Esophagus squamous epithelium (tissue), 5 donors: ENCODE results near the gene LSG1. TPM values are rescaled to one million over a fixed set of nuclear protein-coding genes. Genes with fewer than 3 reads are reported as not detected.

Source experiments
- DNase-seq: peaks from one replicate; lab custom pipeline; 2025; lab: John Stamatoyannopoulos, UW
- H3K27ac ChIP-seq, 4 donors: fragments of 200-600 bp; sonication (generic); one replicate each; pipeline ENCODE4 v1.5.1; 2016 to 2019; ENCODE audit warnings: mild to moderate bottlenecking in 1 of 4
- H3K27me3 ChIP-seq, 4 donors: fragments of 200-600 bp; sonication (generic); 1 replicate in 3 of 4; 2 replicates in 1 of 4; pipeline versions ENCODE4 v1.5.1 to v1.6.0; 2017 to 2021; ENCODE audit warnings: antibody characterized with exemption in 1 of 4
- H3K36me3 ChIP-seq, 3 donors: fragments of 200-600 bp; sonication (generic); one replicate each; pipeline ENCODE4 v1.5.1; 2016 to 2019
- H3K4me1 ChIP-seq, 3 donors: fragments of 200-600 bp; sonication (generic); one replicate each; pipeline ENCODE4 v1.5.1; 2017 to 2019
- H3K4me3 ChIP-seq, 4 donors: fragments of 200-600 bp; sonication (generic); 1 replicate in 3 of 4; 2 replicates in 1 of 4; pipeline ENCODE4 v1.5.1; 2016 to 2019; ENCODE audit warnings: mild to moderate bottlenecking in 2 of 4, moderate library complexity in 1 of 4
- H3K9me3 ChIP-seq, 3 donors: fragments of 200-600 bp; sonication (generic); one replicate each; pipeline ENCODE4 v1.5.1; 2016 to 2019
- CTCF ChIP-seq, 6 experiments: fragments of 450-650 bp in 4 of 6; fragments of 200-600 bp in 2 of 6; sonication (generic) in 2 of 6; IDR thresholded peaks; one replicate each; pipeline ENCODE4 v1.5.1; 2016 to 2019; ENCODE audit warnings: antibody characterized with exemption in 6 of 6, mild to moderate bottlenecking in 4 of 6, moderate library complexity in 4 of 6
- POLR2A ChIP-seq, 4 donors: fragments of 450-650 bp; IDR thresholded peaks; one replicate each; pipeline ENCODE4 v1.6.1; 2017; ENCODE audit warnings: antibody characterized with exemption in 4 of 4, mild to moderate bottlenecking in 4 of 4, moderate library complexity in 3 of 4
- WGBS, 2 donors: methylation state at CpG; one replicate each; pipeline ENCODE4 v1.1.5; 2018; 5-methylcytosine and 5-hydroxymethylcytosine counted together
- intact Hi-C: fragments of 100-400 bp; cut with DNase I; formaldehyde crosslinking; loops from one replicate; pipeline ENCODE4 v1.15.0; 2022
- total RNA-seq, 4 donors: library from RNA; depleted of rRNA; stranded (reverse); fragments of >200 nt; gene quantifications; one replicate each; pipeline ENCODE4 v1.1.0, GENCODE V29; 2016
- donor health status: DM: yes; HTN: yes; CAD: no.

LSG1 gene
- total RNA-seq, 4 donors from 2014 or later: 25.6 to 42.0 (median 30.4) TPM

GRCh38 chr3:194617143-194617671 lies 54.8 kb downstream of the LSG1 start:
- no peaks in the 10 kb centered on the region for H3K4me1 ChIP-seq
- DNase-seq: no peak
- 91 to 95% methylated on average over 10 to 12 of the region's 14 CpGs for WGBS, 2 donors
- no peaks in the 10 kb centered on the region for H3K27me3 ChIP-seq
- no peaks in the 10 kb centered on the region for H3K9me3 ChIP-seq
- H3K4me3 ChIP-seq: no peak overlapping the region
- no peak overlapping the region for H3K27ac ChIP-seq
- TF ChIP-seq CTCF (IDR thresholded peaks at IDR 0.05) (no peak), POLR2A (IDR thresholded peaks at IDR 0.05) (no peak)
- peaks cover 0 to 15% (median 0%) of the 10 kb centered on the region in 3 donors for H3K36me3 ChIP-seq
- intact Hi-C loops: no loop called here

- DNase-seq: no peak
- H3K9me3 ChIP-seq: no peaks in the 10 kb centered on the region
- TF ChIP-seq POLR2A (IDR thresholded peaks at IDR 0.05) (no peak), CTCF (IDR thresholded peaks at IDR 0.05) (no peak)
- intact Hi-C loops: no loop called here
- H3K36me3 ChIP-seq: peaks cover 0 to 15% (median 0%) of the 10 kb centered on the region in 3 donors
- H3K27me3 ChIP-seq: no peaks in the 10 kb centered on the region
- 89 to 90% methylated on average over 10 to 11 of the region's 11 CpGs for WGBS, 2 donors
- no peaks in the 10 kb centered on the region for H3K4me1 ChIP-seq
- H3K4me3 ChIP-seq: no peak overlapping the region
- no peak overlapping the region for H3K27ac ChIP-seq
Observed at GRCh38 chr3:194615226-194615625, 56.8 kb downstream of the LSG1 start.

GRCh38 chr3:194612221-194612620 lies 59.8 kb downstream of the LSG1 start:
- H3K36me3 ChIP-seq: peaks cover 0 to 22% (median 0%) of the 10 kb centered on the region in 3 donors
- no peaks in the 10 kb centered on the region for H3K9me3 ChIP-seq
- intact Hi-C loops: no loop called here
- H3K4me1 ChIP-seq: no peaks in the 10 kb centered on the region
- no peak overlapping the region for H3K4me3 ChIP-seq
- no peak for DNase-seq
- 67 to 71% methylated on average over 8 of the region's 8 CpGs for WGBS, 2 donors
- TF ChIP-seq POLR2A (IDR thresholded peaks at IDR 0.05): no peak
- no peak for TF ChIP-seq CTCF (IDR thresholded peaks at IDR 0.05)
- H3K27me3 ChIP-seq: no peaks in the 10 kb centered on the region
- no peak overlapping the region for H3K27ac ChIP-seq

- H3K4me3 ChIP-seq: no peak overlapping the region
- DNase-seq: no peak
- no peak overlapping the region for H3K27ac ChIP-seq
- H3K36me3 ChIP-seq: peaks cover 0 to 17% (median 0%) of the 10 kb centered on the region in 3 donors
- WGBS, 2 donors: 81 to 92% methylated on average over 3 of the region's 3 CpGs
- intact Hi-C loops: no loop called here
- H3K27me3 ChIP-seq: no peaks in the 10 kb centered on the region
- no peaks in the 10 kb centered on the region for H3K4me1 ChIP-seq
- H3K9me3 ChIP-seq: no peaks in the 10 kb centered on the region
- TF ChIP-seq POLR2A (IDR thresholded peaks at IDR 0.05) (no peak), CTCF (IDR thresholded peaks at IDR 0.05) (no peak)
Observed at GRCh38 chr3:194610689-194611088, 61.3 kb downstream of the LSG1 start.

GRCh38 chr3:194609601-194610000 lies 62.4 kb downstream of the LSG1 start:
- H3K9me3 ChIP-seq: no peaks in the 10 kb centered on the region
- DNase-seq: no peak
- peaks cover 0 to 8% (median 0%) of the 10 kb centered on the region in 3 donors for H3K36me3 ChIP-seq
- intact Hi-C loops: no loop called here
- H3K27ac ChIP-seq: no peak overlapping the region
- H3K27me3 ChIP-seq: no peaks in the 10 kb centered on the region
- TF ChIP-seq CTCF (IDR thresholded peaks at IDR 0.05) (no peak), POLR2A (IDR thresholded peaks at IDR 0.05) (no peak)
- 84 to 86% methylated on average over 11 to 12 of the region's 13 CpGs for whole genome bisulfite sequencing, 2 donors
- H3K4me3 ChIP-seq: no peak overlapping the region
- no peaks in the 10 kb centered on the region for H3K4me1 ChIP-seq
